Stimulated activated effector memory CD8-positive, alpha-beta T cell treated with anti-CD3 and anti-CD28 coated beads, Interleukin-12 subunit alpha, Interleukin-12 subunit beta, amount 100 ng/mL, for 72 hours (primary cell): Measurements from ENCODE around the gene OSBP2.

Experiments used
- ATAC-seq: fragments of 150-1000 bp; cut with Tn5 transposase; 2 replicates; pipeline ENCODE4 v1.10.0; 2021
- DNase-seq, 2 donors: peaks; one replicate each; pipeline ENCODE4 v3.0.0; 2021 to 2022; ENCODE audit warnings: low spot score in 2 of 2
- H3K27ac Mint-ChIP-seq: one replicate; pipeline ENCODE4 v1.8.0; 2022; ENCODE audit warnings: mild to moderate bottlenecking, mixed read lengths
- H3K36me3 Mint-ChIP-seq: one replicate; pipeline ENCODE4 v1.8.0; 2022; ENCODE audit warnings: mild to moderate bottlenecking, mixed read lengths
- H3K4me1 Mint-ChIP-seq: one replicate; pipeline ENCODE4 v1.8.0; 2022; ENCODE audit warnings: mixed read lengths
- H3K4me3 Mint-ChIP-seq: one replicate; pipeline ENCODE4 v1.8.0; 2022; ENCODE audit warnings: mild to moderate bottlenecking, mixed read lengths
- H3K9me3 Mint-ChIP-seq: one replicate; pipeline ENCODE4 v1.8.0; 2022; ENCODE audit warnings: mixed read lengths

The OSBP2 gene

GRCh38 chr22:30822216-30823014 is 127.7 kb downstream of the OSBP2 start:
- no peak for DNase-seq
- peak overlapping the region; percentile 26 for H3K4me3 Mint-ChIP-seq
- no peaks in the 10 kb centered on the region for H3K9me3 Mint-ChIP-seq
- no peak overlapping the region for H3K27ac Mint-ChIP-seq
- peaks cover 20% of the 10 kb centered on the region for H3K4me1 Mint-ChIP-seq
- no peak for ATAC-seq
- no peaks in the 10 kb centered on the region for H3K36me3 Mint-ChIP-seq

- peaks cover 24% of the 10 kb centered on the region for H3K4me1 Mint-ChIP-seq
- no peaks in the 10 kb centered on the region for H3K9me3 Mint-ChIP-seq
- no peaks in the 10 kb centered on the region for H3K36me3 Mint-ChIP-seq
- no peak overlapping the region for H3K27ac Mint-ChIP-seq
- H3K4me3 Mint-ChIP-seq, result no peak overlapping the region
- ATAC-seq (no peak), DNase-seq (no peak)
Observed at GRCh38 chr22:30823015-30823370, 128.3 kb downstream of the OSBP2 start.

GRCh38 chr22:30824096-30824495 is 129.4 kb downstream of the OSBP2 start:
- DNase-seq, result no peak
- Mint-ChIP-seq H3K4me1 (peaks cover 30% of the 10 kb centered on the region), H3K9me3 (no peaks in the 10 kb centered on the region), H3K27ac (no peak overlapping the region), H3K36me3 (no peaks in the 10 kb centered on the region), H3K4me3 (no peak overlapping the region)
- no peak for ATAC-seq

GRCh38 chr22:30824711-30825110 is 130.0 kb downstream of the OSBP2 start:
- no peak for DNase-seq
- Mint-ChIP-seq H3K4me3 (no peak overlapping the region), H3K4me1 (peaks cover 30% of the 10 kb centered on the region), H3K27ac (no peak overlapping the region), H3K9me3 (no peaks in the 10 kb centered on the region), H3K36me3 (no peaks in the 10 kb centered on the region)
- no peak for ATAC-seq

GRCh38 chr22:30825711-30826505 is 131.2 kb downstream of the OSBP2 start:
- Mint-ChIP-seq H3K4me3 (no peak overlapping the region), H3K4me1 (peaks cover 29% of the 10 kb centered on the region)

GRCh38 chr22:30826670-30827355 is 132.1 kb downstream of the OSBP2 start:
- Mint-ChIP-seq H3K9me3 (no peaks in the 10 kb centered on the region), H3K36me3 (no peaks in the 10 kb centered on the region), H3K27ac (no peak overlapping the region), H3K4me1 (peaks cover 23% of the 10 kb centered on the region), H3K4me3 (no peak overlapping the region)
- DNase-seq (no peak), ATAC-seq (peak; percentile 90)

More at GRCh38 chr22:30825711-30826505, 131.2 kb downstream of the OSBP2 start:
- no peak for ATAC-seq
- no peak for DNase-seq
- Mint-ChIP-seq H3K36me3 (no peaks in the 10 kb centered on the region), H3K27ac (no peak overlapping the region), H3K9me3 (no peaks in the 10 kb centered on the region)

GRCh38 chr22:30827646-30828045 is 133.0 kb downstream of the OSBP2 start:
- Mint-ChIP-seq H3K27ac (no peak overlapping the region), H3K4me1 (peaks cover 23% of the 10 kb centered on the region), H3K4me3 (no peak overlapping the region), H3K9me3 (no peaks in the 10 kb centered on the region), H3K36me3 (no peaks in the 10 kb centered on the region)
- ATAC-seq, result no peak
- DNase-seq, result no peak

- Mint-ChIP-seq H3K27ac (no peak overlapping the region), H3K9me3 (no peaks in the 10 kb centered on the region), H3K4me1 (peaks cover 23% of the 10 kb centered on the region), H3K4me3 (no peak overlapping the region), H3K36me3 (no peaks in the 10 kb centered on the region)
- no peak for DNase-seq
- no peak for ATAC-seq
Observed at GRCh38 chr22:30828187-30829155, 133.8 kb downstream of the OSBP2 start.

- no peak for DNase-seq
- ATAC-seq, result no peak
- Mint-ChIP-seq H3K27ac (no peak overlapping the region), H3K4me3 (no peak overlapping the region), H3K36me3 (no peaks in the 10 kb centered on the region), H3K4me1 (peaks cover 23% of the 10 kb centered on the region), H3K9me3 (no peaks in the 10 kb centered on the region)
Observed at GRCh38 chr22:30829901-30830550, 135.4 kb downstream of the OSBP2 start.

- DNase-seq (no peak), ATAC-seq (no peak)
- H3K36me3 Mint-ChIP-seq, result no peaks in the 10 kb centered on the region
- H3K9me3 Mint-ChIP-seq, result no peaks in the 10 kb centered on the region
- no peak overlapping the region for H3K27ac Mint-ChIP-seq
- no peak overlapping the region for H3K4me3 Mint-ChIP-seq
- peaks cover 23% of the 10 kb centered on the region for H3K4me1 Mint-ChIP-seq
Observed at GRCh38 chr22:30830907-30831306, 136.2 kb downstream of the OSBP2 start.

- Mint-ChIP-seq H3K4me1 (peaks cover 9% of the 10 kb centered on the region), H3K36me3 (no peaks in the 10 kb centered on the region), H3K9me3 (no peaks in the 10 kb centered on the region), H3K4me3 (no peak overlapping the region), H3K27ac (no peak overlapping the region)
- DNase-seq, result no peak
- no peak for ATAC-seq
Observed at GRCh38 chr22:30832407-30832987, 137.8 kb downstream of the OSBP2 start.

GRCh38 chr22:30833322-30833721 is 138.6 kb downstream of the OSBP2 start:
- Mint-ChIP-seq H3K4me1 (peaks cover 5% of the 10 kb centered on the region), H3K36me3 (no peaks in the 10 kb centered on the region), H3K27ac (no peak overlapping the region), H3K4me3 (no peak overlapping the region), H3K9me3 (no peaks in the 10 kb centered on the region)
- ATAC-seq (no peak), DNase-seq (no peak)

- Mint-ChIP-seq H3K27ac (no peak overlapping the region), H3K4me1 (no peaks in the 10 kb centered on the region)
Observed at GRCh38 chr22:30837531-30837930, 142.9 kb downstream of the OSBP2 start.

GRCh38 chr22:30838111-30838510 is 143.4 kb downstream of the OSBP2 start:
- H3K4me1 Mint-ChIP-seq, result no peaks in the 10 kb centered on the region
- H3K4me3 Mint-ChIP-seq, result no peak overlapping the region
- DNase-seq (no peak), ATAC-seq (no peak)
- no peaks in the 10 kb centered on the region for H3K9me3 Mint-ChIP-seq
- H3K36me3 Mint-ChIP-seq, result no peaks in the 10 kb centered on the region
- no peak overlapping the region for H3K27ac Mint-ChIP-seq

More at GRCh38 chr22:30837531-30837930, 142.9 kb downstream of the OSBP2 start:
- DNase-seq, result no peak
- Mint-ChIP-seq H3K4me3 (no peak overlapping the region), H3K36me3 (no peaks in the 10 kb centered on the region), H3K9me3 (no peaks in the 10 kb centered on the region)
- no peak for ATAC-seq
